Bladder microvascular endothelial cell (primary cell): ENCODE data around the gene JUNB. TPM values are rescaled to one million over a fixed set of nuclear protein-coding genes. Genes with fewer than 3 reads are reported as not detected.

Experiments
- total RNA-seq: library from RNA; depleted of rRNA; stranded (reverse); fragments of >200 nt; gene quantifications from 2 replicates; pipeline ENCODE4 v1.2.3, GENCODE V29; 2014

JUNB gene
- 36.8 and 49.2 TPM in 2 replicates for total RNA-seq

DNA sequence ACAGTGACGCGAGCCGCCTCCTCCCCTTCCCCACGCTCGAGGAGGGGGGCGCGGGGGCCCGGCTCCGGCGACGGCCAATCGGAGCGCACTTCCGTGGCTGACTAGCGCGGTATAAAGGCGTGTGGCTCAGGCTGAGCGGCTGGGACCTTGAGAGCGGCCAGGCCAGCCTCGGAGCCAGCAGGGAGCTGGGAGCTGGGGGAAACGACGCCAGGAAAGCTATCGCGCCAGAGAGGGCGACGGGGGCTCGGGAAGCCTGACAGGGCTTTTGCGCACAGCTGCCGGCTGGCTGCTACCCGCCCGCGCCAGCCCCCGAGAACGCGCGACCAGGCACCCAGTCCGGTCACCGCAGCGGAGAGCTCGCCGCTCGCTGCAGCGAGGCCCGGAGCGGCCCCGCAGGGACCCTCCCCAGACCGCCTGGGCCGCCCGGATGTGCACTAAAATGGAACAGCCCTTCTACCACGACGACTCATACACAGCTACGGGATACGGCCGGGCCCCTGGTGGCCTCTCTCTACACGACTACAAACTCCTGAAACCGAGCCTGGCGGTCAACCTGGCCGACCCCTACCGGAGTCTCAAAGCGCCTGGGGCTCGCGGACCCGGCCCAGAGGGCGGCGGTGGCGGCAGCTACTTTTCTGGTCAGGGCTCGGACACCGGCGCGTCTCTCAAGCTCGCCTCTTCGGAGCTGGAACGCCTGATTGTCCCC, at the start of gene JUNB:
Gene JUNB (plus strand): TSS at position 142 of the 706 bp plus-strand sequence. CDS start 286 bp downstream, at position 428.

GRCh38 chr19:12751635-12752034, 39.7 kb upstream of the JUNB start, which contains the start of gene BEST2:
BEST2 (plus strand) TSS chr19:12751791; CDS start chr19:12752593, 802 bp downstream.

GRCh38 chr19:12774588-12775555, 16.4 kb upstream of the JUNB start, which contains the start of gene HOOK2:
HOOK2 (minus strand) TSS chr19:12775552; CDS start chr19:12775449, 103 bp downstream.

DNA sequence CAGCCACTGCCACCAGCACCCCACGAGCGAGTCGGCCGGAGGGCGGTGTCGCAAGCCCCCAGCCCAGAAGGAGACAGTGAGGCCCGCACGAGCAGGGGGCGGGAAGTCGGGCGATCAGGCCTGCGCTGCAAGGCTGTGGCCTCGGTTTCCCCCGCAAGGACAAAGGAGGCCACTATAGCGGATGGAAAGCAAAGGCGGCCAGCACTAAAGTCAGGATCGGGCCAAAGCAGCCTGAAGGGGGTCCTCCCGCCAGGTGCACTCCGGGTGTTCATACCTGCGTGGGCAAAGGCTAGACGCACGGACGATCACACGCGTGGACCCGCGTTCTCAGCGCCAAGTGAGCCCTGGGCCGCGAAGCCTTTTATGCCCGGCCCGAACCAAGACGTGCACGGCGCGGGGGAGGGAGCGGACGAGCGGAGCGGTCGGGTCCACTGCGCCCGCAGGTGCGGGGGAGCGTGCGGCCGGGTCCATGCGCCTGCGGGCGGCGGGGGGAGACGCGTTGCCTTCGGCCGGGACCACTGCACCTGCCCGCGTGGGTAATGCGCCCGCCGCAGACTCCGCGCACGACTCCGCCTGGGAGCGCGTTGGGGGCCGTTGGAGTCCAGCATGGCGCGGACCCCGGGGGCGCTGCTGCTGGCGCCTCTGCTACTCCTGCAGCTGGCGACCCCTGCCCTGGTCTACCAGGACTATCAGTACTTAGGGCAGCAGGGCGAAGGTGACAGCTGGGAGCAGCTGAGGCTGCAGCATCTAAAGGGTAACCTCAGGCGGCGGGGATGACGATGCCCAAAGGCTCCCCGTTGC, 10.4 kb downstream of the JUNB start, which contains the start of the genes PRDX2 and THSD8:
Gene PRDX2 (minus strand): TSS at position 335 of the 801 bp plus-strand sequence. CDS start 539 bp downstream, outside the sequence.
Gene THSD8 (plus strand): TSS at position 604 of the 801 bp plus-strand sequence. CDS start 3 bp downstream, at position 607.

GRCh38 chr19:12806242-12807081, 15.2 kb downstream of the JUNB start, which contains the start of gene RNASEH2A:
RNASEH2A (plus strand) TSS chr19:12806584; CDS start chr19:12806674, 90 bp downstream.

DNA sequence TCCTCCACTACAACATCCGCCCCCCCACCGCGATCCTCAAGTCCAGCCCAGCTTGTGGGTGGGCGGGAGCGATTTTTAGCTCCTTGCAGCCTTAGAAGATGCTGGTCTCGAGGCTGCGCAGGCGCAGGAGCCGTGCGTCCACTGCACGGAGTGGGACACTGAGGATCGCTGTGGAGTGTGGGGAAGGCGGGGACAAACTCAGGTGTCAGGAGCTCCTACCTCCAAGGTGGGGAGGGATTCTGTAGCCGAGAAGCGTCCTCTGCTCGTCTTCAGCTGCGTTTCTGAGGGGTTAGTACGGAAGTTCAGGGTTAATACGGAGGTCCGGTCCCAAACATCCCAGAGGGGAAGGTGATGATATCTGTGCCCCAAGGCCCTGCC, 43.3 kb downstream of the JUNB start, which contains the start of gene RTBDN:
Gene RTBDN (minus strand): TSS at position 14 of the 378 bp plus-strand sequence. CDS start 4,600 bp downstream, outside the sequence.

GRCh38 chr19:12838182-12838885, 47.0 kb downstream of the JUNB start, which contains the start of gene MAST1:
MAST1 (plus strand) TSS chr19:12838515; CDS start chr19:12838573, 58 bp downstream.

Other genes with a start within 250 kb of the JUNB start
- 5.8 and 9.8 TPM in 2 replicates for gene ZNF564, start 240.0 kb upstream of the JUNB start, total RNA-seq
- 3.2 and 9.9 TPM in 2 replicates for gene ZNF490, start 180.7 kb upstream of the JUNB start, total RNA-seq
- gene ZNF791, start 180.6 kb upstream of the JUNB start, total RNA-seq: 9.4 and 14.3 TPM in 2 replicates
- 31.2 and 64.0 TPM in 2 replicates for gene MAN2B1, start 124.7 kb upstream of the JUNB start, total RNA-seq
- gene WDR83, start 124.7 kb upstream of the JUNB start, total RNA-seq: 10.0 and 12.6 TPM in 2 replicates
- 49.7 and 50.5 TPM in 2 replicates for gene DHPS, start 109.6 kb upstream of the JUNB start, total RNA-seq
- not detected in 2 replicates for gene GNG14, start 103.5 kb upstream of the JUNB start, total RNA-seq
- 4.4 and 5.5 TPM in 2 replicates for gene FBXW9, start 94.9 kb upstream of the JUNB start, total RNA-seq
- gene TNPO2, start 67.6 kb upstream of the JUNB start, total RNA-seq: 20.9 and 53.7 TPM in 2 replicates
- gene TRIR, start 56.8 kb upstream of the JUNB start, total RNA-seq: 142 and 167 TPM in 2 replicates
- 66.6 and 79.8 TPM in 2 replicates for gene GET3, start 54.0 kb upstream of the JUNB start, total RNA-seq
- not detected in 2 replicates for gene BEST2, start 39.7 kb upstream of the JUNB start, total RNA-seq
- 7.4 and 19.0 TPM in 2 replicates for gene HOOK2, start 15.9 kb upstream of the JUNB start, total RNA-seq
- gene PRDX2, start 10.3 kb downstream of the JUNB start, total RNA-seq: 164 and 210 TPM in 2 replicates
- gene THSD8, start 10.6 kb downstream of the JUNB start, total RNA-seq: not detected in 2 replicates
- 19.6 and 25.7 TPM in 2 replicates for gene RNASEH2A, start 15.1 kb downstream of the JUNB start, total RNA-seq
- gene RTBDN, start 43.1 kb downstream of the JUNB start, total RNA-seq: not detected in 2 replicates
- gene MAST1, start 47.0 kb downstream of the JUNB start, total RNA-seq: 0.16 and 1.0 TPM in 2 replicates
- 15.4 and 19.4 TPM in 2 replicates for gene DNASE2, start 90.0 kb downstream of the JUNB start, total RNA-seq
- 0.06 TPM in 1 of 2 replicates, not detected in the other for gene KLF1, start 95.7 kb downstream of the JUNB start, total RNA-seq
- gene GCDH, start 99.7 kb downstream of the JUNB start, total RNA-seq: 16.0 and 21.7 TPM in 2 replicates
- gene SYCE2, start 127.8 kb downstream of the JUNB start, total RNA-seq: 0.44 and 0.49 TPM in 2 replicates
- gene FARSA, start 142.2 kb downstream of the JUNB start, total RNA-seq: 44.8 and 67.8 TPM in 2 replicates
- gene CALR, start 147.1 kb downstream of the JUNB start, total RNA-seq: 1,348 and 1,646 TPM in 2 replicates
- gene RAD23A, start 154.4 kb downstream of the JUNB start, total RNA-seq: 51.8 and 102 TPM in 2 replicates
- gene GADD45GIP1, start 165.7 kb downstream of the JUNB start, total RNA-seq: 20.0 and 20.4 TPM in 2 replicates
- under 0.01 and 0.06 TPM in 2 replicates for gene DAND5, start 178.1 kb downstream of the JUNB start, total RNA-seq
- gene NFIX, start 204.0 kb downstream of the JUNB start, total RNA-seq: 2.1 and 13.0 TPM in 2 replicates